DMS53 treated with DMSO at 0.1 percent for 48 hours (cell line): Measurements from ENCODE around the gene PSMD10.

Experiments
- DNase-seq: peaks from one replicate; lab custom pipeline; 2025; ENCODE audit not compliant: unreplicated experiment; lab: John Stamatoyannopoulos, UW

Gene PSMD10

GRCh38 chrX:108081110-108081509 lies 10.2 kb downstream of the PSMD10 start:
- no peak for DNase-seq

GRCh38 chrX:108072746-108073145 lies 18.6 kb downstream of the PSMD10 start:
- no peak for DNase-seq

GRCh38 chrX:108071578-108071977 lies 19.8 kb downstream of the PSMD10 start:
- no peak for DNase-seq

- peak; percentile 2 for DNase-seq
Measured at GRCh38 chrX:108070891-108071290, 20.5 kb downstream of the PSMD10 start.

- no peak for DNase-seq
Measured at GRCh38 chrX:108068121-108068520, 23.2 kb downstream of the PSMD10 start.

- no peak for DNase-seq
Measured at GRCh38 chrX:108064613-108065012, 26.7 kb downstream of the PSMD10 start.

GRCh38 chrX:108064001-108064400 lies 27.3 kb downstream of the PSMD10 start:
- DNase-seq = no peak

- no peak for DNase-seq
Measured at GRCh38 chrX:108059801-108060200, 31.5 kb downstream of the PSMD10 start.

GRCh38 chrX:108055546-108055945 lies 35.8 kb downstream of the PSMD10 start:
- DNase-seq = no peak

GRCh38 chrX:108053218-108053617 lies 38.1 kb downstream of the PSMD10 start:
- no peak for DNase-seq

GRCh38 chrX:108049649-108050048 lies 41.7 kb downstream of the PSMD10 start:
- DNase-seq = no peak

- no peak for DNase-seq
Measured at GRCh38 chrX:108044554-108045256, 46.6 kb downstream of the PSMD10 start, which contains the start of gene VSIG1. Gene VSIG1 (plus strand): TSS chrX:108045065. CDS start chrX:108045131, 66 bp downstream.

- DNase-seq = peak; percentile 94
Measured at GRCh38 chrX:108036298-108036973, 54.9 kb downstream of the PSMD10 start.

GRCh38 chrX:108034725-108035124 lies 56.6 kb downstream of the PSMD10 start:
- no peak for DNase-seq
